ENCODE results near the gene OGFR.
"Not testable (repeated sequence)": the region's sequence is repeated elsewhere in the genome, so short reads cannot be mapped to it uniquely, and the experiment has no call there.

Gene OGFR

DNA sequence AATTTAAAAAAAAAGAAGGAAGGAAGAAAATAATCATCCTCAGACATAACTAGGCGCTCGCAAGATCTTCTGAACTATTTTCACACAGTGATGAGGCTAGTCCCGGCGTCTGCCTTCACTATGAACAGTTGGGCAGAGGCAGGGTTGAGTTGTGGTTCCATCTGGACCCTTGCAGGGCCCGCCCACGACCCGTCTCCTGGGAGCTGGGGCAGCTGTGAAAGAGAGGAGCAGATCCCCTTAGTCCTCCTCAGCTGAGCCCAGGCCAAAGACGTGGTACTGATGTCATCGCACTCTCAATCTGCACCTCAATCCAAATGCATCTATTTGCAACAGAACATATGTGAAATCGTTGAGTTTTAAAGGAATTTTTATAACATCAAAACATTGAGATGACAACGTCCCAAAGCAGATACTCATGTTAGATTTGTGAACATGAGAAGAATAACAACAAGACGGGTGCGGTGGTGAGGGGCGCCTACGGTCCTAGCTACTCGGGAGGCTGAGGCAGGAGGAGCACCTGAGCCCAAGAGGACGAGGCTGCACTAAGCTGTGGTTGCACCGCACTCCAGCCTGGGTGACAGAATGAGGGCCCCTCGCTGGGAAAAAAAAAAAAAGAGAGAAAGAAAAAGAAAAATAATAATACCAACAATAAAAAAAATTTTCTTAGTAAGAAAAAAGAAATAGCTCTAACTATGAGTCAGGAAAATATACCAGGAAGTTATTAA is 41.7 kb downstream of the OGFR start:
- no peaks in the 10 kb centered on the region for H3K4me1 ChIP-seq (ENCODE audit: control insufficient read depth, insufficient read depth, low read length)
- H3K27me3 ChIP-seq (ENCODE audit: control insufficient read depth in 1 of 2, insufficient read depth in 2 of 2, low read length in 2 of 2), result no peaks in the 10 kb centered on the region
- no peak overlapping the region for H3K9ac ChIP-seq (ENCODE audit: low read length in 2 of 2)
- no peaks in the 10 kb centered on the region for H3K9me3 ChIP-seq (ENCODE audit: control insufficient read depth in 2 of 2, low read length in 2 of 2)
- H3K36me3 ChIP-seq (ENCODE audit: control insufficient read depth in 2 of 2, insufficient read depth in 2 of 2, low read length in 2 of 2), result no peaks in the 10 kb centered on the region
- H3K4me3 ChIP-seq (ENCODE audit: low read length in 2 of 2), result no peak overlapping the region
- H3K27ac ChIP-seq (ENCODE audit: low read length), result no peak overlapping the region

DNA sequence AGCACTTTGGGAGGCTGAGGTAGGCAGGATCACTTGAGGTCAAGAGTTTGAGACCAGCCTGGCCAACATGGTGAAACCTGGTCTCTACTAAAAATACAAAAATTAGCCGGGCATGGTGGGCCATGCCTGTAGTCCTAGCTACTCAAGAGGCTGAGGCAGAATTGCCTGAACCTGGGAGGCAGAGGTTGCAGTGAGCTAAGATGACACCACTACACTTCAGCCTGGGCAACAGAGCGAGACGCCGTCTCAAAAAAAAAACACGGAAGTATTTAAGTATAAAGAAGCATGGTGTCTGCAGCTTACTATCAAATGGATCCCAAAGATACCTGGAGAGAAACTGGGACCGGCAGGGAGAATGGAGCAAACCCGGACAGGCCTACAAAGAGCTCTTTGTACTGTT is 44.3 kb downstream of the OGFR start:
- H3K4me1 ChIP-seq (ENCODE audit: control insufficient read depth, insufficient read depth, low read length); H3K4me3 ChIP-seq (ENCODE audit: low read length in 2 of 2); H3K9ac ChIP-seq (ENCODE audit: low read length in 2 of 2); H3K27ac ChIP-seq (ENCODE audit: low read length); H3K9me3 ChIP-seq (ENCODE audit: control insufficient read depth in 2 of 2, low read length in 2 of 2); H3K27me3 ChIP-seq (ENCODE audit: control insufficient read depth in 1 of 2, insufficient read depth in 2 of 2, low read length in 2 of 2); H3K36me3 ChIP-seq (ENCODE audit: control insufficient read depth in 2 of 2, insufficient read depth in 2 of 2, low read length in 2 of 2): not testable (repeated sequence)

DNA sequence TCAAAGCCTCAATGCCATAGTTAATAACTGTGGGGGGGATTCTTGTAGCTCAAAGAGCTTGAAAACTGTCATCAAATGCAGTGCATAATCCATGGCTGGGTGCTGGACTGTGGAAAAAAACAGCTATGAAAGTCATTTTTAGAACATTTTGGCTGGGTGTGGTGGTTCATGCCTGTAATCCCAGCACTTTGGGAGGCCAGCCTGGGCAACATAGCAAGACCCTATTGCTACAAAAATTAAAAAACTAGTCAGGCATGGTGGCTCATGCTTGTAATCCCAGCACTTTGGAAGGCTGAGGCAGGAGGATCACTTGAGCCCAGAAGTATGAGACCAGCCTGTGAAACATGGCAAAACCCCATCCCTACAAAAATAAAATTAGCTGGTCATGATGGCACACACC is 44.8 kb downstream of the OGFR start:
- H3K9ac ChIP-seq (ENCODE audit: low read length in 2 of 2), result no peak overlapping the region
- no peaks in the 10 kb centered on the region for H3K9me3 ChIP-seq (ENCODE audit: control insufficient read depth in 2 of 2, low read length in 2 of 2)
- no peaks in the 10 kb centered on the region for H3K4me1 ChIP-seq (ENCODE audit: control insufficient read depth, insufficient read depth, low read length)
- no peak overlapping the region for H3K27ac ChIP-seq (ENCODE audit: low read length)
- no peak overlapping the region for H3K4me3 ChIP-seq (ENCODE audit: low read length in 2 of 2)
- peaks cover 0 to 3% of the 10 kb centered on the region in 2 donors for H3K36me3 ChIP-seq (ENCODE audit: control insufficient read depth in 2 of 2, insufficient read depth in 2 of 2, low read length in 2 of 2)
- no peaks in the 10 kb centered on the region for H3K27me3 ChIP-seq (ENCODE audit: control insufficient read depth in 1 of 2, insufficient read depth in 2 of 2, low read length in 2 of 2)

DNA sequence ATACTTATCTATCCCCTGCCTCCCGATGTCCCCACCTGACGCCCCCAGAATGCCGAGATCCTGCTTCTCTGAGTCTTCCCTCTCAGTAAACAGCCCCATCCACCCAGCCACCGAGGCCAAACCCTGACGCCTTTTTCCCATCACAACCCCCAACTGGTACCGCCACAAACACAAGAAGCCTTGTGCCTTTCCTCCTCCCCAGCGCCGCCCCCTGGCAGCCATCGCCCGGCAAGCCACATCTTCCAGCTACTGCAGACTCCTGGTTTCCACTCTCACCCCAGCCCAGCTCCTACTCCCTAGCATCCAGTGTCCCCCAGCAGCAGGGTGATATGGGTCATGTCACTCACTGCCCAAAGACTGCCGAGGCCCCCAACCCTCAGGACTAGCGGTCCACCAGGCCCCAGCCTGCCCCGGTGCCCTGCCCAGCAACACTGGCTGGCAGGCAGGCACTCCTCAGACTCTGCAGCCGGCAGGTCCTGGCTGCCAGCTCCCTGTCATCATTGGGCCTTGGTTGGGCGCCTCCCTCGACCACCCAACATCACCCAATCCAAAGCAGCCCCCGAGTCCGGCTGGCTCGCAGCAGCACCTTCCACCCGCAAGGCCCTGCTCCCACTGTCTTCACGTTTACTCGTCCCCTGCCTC is 45.8 kb downstream of the OGFR start:
- no peak overlapping the region for H3K4me3 ChIP-seq (ENCODE audit: low read length in 2 of 2)
- H3K4me1 ChIP-seq (ENCODE audit: control insufficient read depth, insufficient read depth, low read length), result no peaks in the 10 kb centered on the region
- H3K36me3 ChIP-seq (ENCODE audit: control insufficient read depth in 2 of 2, insufficient read depth in 2 of 2, low read length in 2 of 2), result peaks cover 0 to 3% of the 10 kb centered on the region in 2 donors
- H3K9ac ChIP-seq (ENCODE audit: low read length in 2 of 2), result no peak overlapping the region
- H3K9me3 ChIP-seq (ENCODE audit: control insufficient read depth in 2 of 2, low read length in 2 of 2), result no peaks in the 10 kb centered on the region
- no peaks in the 10 kb centered on the region for H3K27me3 ChIP-seq (ENCODE audit: control insufficient read depth in 1 of 2, insufficient read depth in 2 of 2, low read length in 2 of 2)
- no peak overlapping the region for H3K27ac ChIP-seq (ENCODE audit: low read length)

DNA sequence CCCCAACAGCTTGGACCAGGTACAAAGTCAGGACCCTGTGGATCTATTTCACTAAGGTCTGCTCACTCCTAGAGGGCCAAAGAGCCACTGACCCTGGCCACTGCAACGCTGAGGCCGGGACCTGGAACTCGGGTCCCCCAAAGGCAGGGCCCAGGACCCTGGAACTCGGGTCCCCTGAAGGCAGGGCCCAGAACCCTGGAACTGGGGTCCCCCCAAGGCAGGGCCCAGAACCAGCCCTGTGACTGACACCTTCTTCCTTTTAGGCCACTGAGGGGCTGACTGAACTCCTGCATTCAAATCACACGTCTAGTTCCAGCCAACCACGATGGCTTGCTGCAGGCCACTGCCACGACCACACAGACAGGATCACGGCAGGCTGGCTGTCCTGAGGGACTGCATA is 47.6 kb downstream of the OGFR start:
- H3K9ac ChIP-seq (ENCODE audit: low read length in 2 of 2), result no peak overlapping the region
- no peak overlapping the region for H3K4me3 ChIP-seq (ENCODE audit: low read length in 2 of 2)
- no peaks in the 10 kb centered on the region for H3K27me3 ChIP-seq (ENCODE audit: control insufficient read depth in 1 of 2, insufficient read depth in 2 of 2, low read length in 2 of 2)
- H3K27ac ChIP-seq (ENCODE audit: low read length), result no peak overlapping the region
- H3K4me1 ChIP-seq (ENCODE audit: control insufficient read depth, insufficient read depth, low read length), result no peaks in the 10 kb centered on the region
- peaks cover 5% of the 10 kb centered on the region in 2 donors for H3K36me3 ChIP-seq (ENCODE audit: control insufficient read depth in 2 of 2, insufficient read depth in 2 of 2, low read length in 2 of 2)
- H3K9me3 ChIP-seq (ENCODE audit: control insufficient read depth in 2 of 2, low read length in 2 of 2), result no peaks in the 10 kb centered on the region

DNA sequence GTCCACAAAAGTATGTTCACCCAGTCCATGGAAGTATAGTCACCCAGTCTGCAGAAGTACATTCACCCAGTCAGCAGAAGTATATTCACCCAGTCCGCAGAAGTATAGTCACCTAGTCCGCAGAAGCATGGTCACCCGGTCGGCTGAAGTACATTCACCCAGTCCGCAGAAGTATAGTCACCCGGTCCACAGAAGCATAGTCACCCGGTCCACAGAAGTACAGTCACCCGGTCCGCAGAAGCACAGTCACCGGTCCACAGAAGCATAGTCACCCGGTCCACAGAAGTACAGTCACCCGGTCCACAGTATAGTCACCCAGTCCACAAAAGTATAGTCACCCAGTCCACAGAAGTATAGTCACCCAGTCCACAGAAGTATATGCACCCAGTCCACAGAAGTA is 48.2 kb downstream of the OGFR start:
- no peak overlapping the region for H3K4me3 ChIP-seq (ENCODE audit: low read length in 2 of 2)
- peaks cover 6 to 8% of the 10 kb centered on the region in 2 donors for H3K36me3 ChIP-seq (ENCODE audit: control insufficient read depth in 2 of 2, insufficient read depth in 2 of 2, low read length in 2 of 2)
- no peaks in the 10 kb centered on the region for H3K27me3 ChIP-seq (ENCODE audit: control insufficient read depth in 1 of 2, insufficient read depth in 2 of 2, low read length in 2 of 2)
- no peaks in the 10 kb centered on the region for H3K9me3 ChIP-seq (ENCODE audit: control insufficient read depth in 2 of 2, low read length in 2 of 2)
- H3K4me1 ChIP-seq (ENCODE audit: control insufficient read depth, insufficient read depth, low read length), result no peaks in the 10 kb centered on the region
- H3K9ac ChIP-seq (ENCODE audit: low read length in 2 of 2), result no peak overlapping the region
- no peak overlapping the region for H3K27ac ChIP-seq (ENCODE audit: low read length)

DNA sequence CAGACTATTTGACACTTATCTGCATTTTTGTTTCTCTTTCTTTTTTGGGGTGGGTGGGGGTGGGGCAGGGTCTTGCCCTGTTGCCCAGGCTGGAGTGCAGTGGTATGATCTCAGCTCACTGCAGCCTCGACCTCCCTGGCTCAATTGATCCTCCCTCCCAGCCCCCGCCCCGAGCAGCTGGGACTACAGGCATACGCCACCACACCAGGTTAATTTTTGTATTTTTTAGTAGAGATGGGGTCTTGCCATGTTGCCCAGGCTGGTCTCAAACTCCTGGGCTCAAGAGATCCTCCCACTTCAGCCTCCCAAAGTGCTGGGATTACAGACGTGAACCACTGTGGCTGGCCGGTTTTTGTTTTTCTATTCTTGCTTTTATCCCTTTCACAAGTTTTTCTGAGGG is 48.7 kb downstream of the OGFR start:
- H3K9ac ChIP-seq (ENCODE audit: low read length in 2 of 2); H3K27ac ChIP-seq (ENCODE audit: low read length); H3K9me3 ChIP-seq (ENCODE audit: control insufficient read depth in 2 of 2, low read length in 2 of 2); H3K4me3 ChIP-seq (ENCODE audit: low read length in 2 of 2); H3K36me3 ChIP-seq (ENCODE audit: control insufficient read depth in 2 of 2, insufficient read depth in 2 of 2, low read length in 2 of 2); H3K4me1 ChIP-seq (ENCODE audit: control insufficient read depth, insufficient read depth, low read length); H3K27me3 ChIP-seq (ENCODE audit: control insufficient read depth in 1 of 2, insufficient read depth in 2 of 2, low read length in 2 of 2): not testable (repeated sequence)

DNA sequence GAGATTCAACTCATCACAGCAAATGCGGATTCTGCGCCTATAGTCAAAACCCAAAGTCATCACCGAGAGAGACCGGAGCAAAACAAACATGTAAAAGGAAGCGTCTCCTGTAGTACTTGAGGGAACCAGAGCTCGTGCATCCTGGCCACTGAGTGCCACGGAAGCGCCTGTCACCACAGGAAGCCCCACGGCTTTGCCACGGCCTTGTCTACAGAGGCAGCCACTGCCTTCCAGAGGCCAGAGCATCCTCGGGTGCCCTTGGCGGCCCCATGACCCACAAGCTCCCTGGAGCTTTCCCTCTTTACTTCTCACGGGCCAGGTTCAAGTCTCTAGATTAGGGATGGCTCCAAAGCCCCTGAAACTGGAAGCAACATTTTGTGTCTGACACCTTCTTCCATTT is 49.5 kb downstream of the OGFR start:
- Histone ChIP-seq H3K36me3 (ENCODE audit: control insufficient read depth in 2 of 2, insufficient read depth in 2 of 2, low read length in 2 of 2) (peaks cover 8 to 9% of the 10 kb centered on the region in 2 donors), H3K4me3 (ENCODE audit: low read length in 2 of 2) (no peak overlapping the region), H3K27ac (ENCODE audit: low read length) (no peak overlapping the region), H3K9me3 (ENCODE audit: control insufficient read depth in 2 of 2, low read length in 2 of 2) (no peaks in the 10 kb centered on the region), H3K4me1 (ENCODE audit: control insufficient read depth, insufficient read depth, low read length) (no peaks in the 10 kb centered on the region), H3K9ac (ENCODE audit: low read length in 2 of 2) (no peak overlapping the region), H3K27me3 (ENCODE audit: control insufficient read depth in 1 of 2, insufficient read depth in 2 of 2, low read length in 2 of 2) (no peaks in the 10 kb centered on the region)

DNA sequence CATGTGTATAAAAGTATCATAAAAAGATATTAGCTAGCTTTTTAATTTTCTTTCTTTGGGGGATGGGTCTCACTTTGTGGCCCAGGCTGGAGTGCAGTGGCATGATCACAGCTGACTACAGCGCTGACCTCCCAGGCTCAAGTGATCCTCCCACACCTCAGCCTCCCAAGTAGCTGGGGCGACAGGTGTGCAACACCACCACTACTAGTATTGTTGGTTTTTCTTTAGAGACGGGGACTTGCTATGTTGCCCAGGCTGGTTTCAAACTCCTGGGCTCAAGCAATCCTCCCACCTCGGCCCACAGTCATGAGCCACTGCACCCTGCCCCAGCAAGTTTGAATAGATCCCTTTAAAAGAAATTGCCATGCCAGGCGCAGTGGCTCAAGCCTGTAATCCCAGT is 50.5 kb downstream of the OGFR start:
- Histone ChIP-seq H3K36me3 (ENCODE audit: control insufficient read depth in 2 of 2, insufficient read depth in 2 of 2, low read length in 2 of 2) (peaks cover 8 to 9% of the 10 kb centered on the region in 2 donors), H3K9ac (ENCODE audit: low read length in 2 of 2) (no peak overlapping the region)

DNA sequence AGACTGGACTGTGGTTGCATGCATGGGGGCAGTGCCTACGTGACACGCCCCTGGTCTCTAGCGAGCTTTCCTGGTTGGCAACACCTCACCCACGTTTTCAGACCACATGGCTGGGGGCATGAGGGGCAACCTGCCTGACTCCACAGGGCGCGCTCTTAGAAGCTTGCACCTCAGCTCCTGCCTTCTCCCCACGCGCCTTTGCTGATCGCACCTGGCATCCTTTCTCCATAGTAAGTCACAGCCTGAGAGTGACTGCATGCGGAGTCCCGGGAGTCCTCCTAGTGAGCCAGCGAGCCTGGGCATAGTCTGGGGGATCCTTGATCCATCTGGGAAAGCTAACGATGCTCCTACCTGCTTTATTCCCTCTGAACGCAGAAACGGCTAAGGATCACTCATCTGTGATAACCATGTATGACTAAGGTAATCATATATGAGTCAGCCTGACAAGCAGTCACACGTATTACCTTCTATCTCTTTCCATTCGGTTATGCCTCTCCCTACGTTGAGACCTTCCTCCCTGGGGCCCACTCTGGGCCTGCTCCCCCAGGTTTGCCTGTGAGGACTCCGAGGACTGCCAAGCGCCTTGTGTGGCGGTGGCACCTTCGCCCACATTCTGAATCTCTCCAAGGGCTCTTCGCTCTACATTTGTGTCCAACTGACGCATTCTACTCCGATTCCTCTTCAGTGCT is 52.4 kb downstream of the OGFR start:
- no peak overlapping the region for H3K27ac ChIP-seq (ENCODE audit: low read length)
- peaks cover 7% of the 10 kb centered on the region for H3K4me1 ChIP-seq (ENCODE audit: control insufficient read depth, insufficient read depth, low read length)
- H3K27me3 ChIP-seq (ENCODE audit: control insufficient read depth in 1 of 2, insufficient read depth in 2 of 2, low read length in 2 of 2), result peaks cover 0 to 11% of the 10 kb centered on the region in 2 donors
- H3K4me3 ChIP-seq (ENCODE audit: low read length in 2 of 2), result no peak overlapping the region
- H3K36me3 ChIP-seq (ENCODE audit: control insufficient read depth in 2 of 2, insufficient read depth in 2 of 2, low read length in 2 of 2), result peaks cover 8 to 9% of the 10 kb centered on the region in 2 donors
- no peaks in the 10 kb centered on the region for H3K9me3 ChIP-seq (ENCODE audit: control insufficient read depth in 2 of 2, low read length in 2 of 2)
- no peak overlapping the region for H3K9ac ChIP-seq (ENCODE audit: low read length in 2 of 2)

More for the DNA sequence above, 50.5 kb downstream of the OGFR start:
- Histone ChIP-seq H3K27ac (ENCODE audit: low read length) (no peak overlapping the region), H3K4me3 (ENCODE audit: low read length in 2 of 2) (no peak overlapping the region), H3K4me1 (ENCODE audit: control insufficient read depth, insufficient read depth, low read length) (peaks cover under 1% of the 10 kb centered on the region), H3K27me3 (ENCODE audit: control insufficient read depth in 1 of 2, insufficient read depth in 2 of 2, low read length in 2 of 2) (peaks cover 0 to 5% of the 10 kb centered on the region in 2 donors), H3K9me3 (ENCODE audit: control insufficient read depth in 2 of 2, low read length in 2 of 2) (no peaks in the 10 kb centered on the region)
